Retina (tissue), 1 donor: ENCODE results near the gene DVL1.
A peak's percentile ranks its signal among the peaks of the same experiment; 100 is the strongest.

ENCODE experiments used
- DNase-seq: peaks from one replicate; pipeline ENCODE4 v3.0.0-alpha.2; 2016

Gene DVL1

DNA sequence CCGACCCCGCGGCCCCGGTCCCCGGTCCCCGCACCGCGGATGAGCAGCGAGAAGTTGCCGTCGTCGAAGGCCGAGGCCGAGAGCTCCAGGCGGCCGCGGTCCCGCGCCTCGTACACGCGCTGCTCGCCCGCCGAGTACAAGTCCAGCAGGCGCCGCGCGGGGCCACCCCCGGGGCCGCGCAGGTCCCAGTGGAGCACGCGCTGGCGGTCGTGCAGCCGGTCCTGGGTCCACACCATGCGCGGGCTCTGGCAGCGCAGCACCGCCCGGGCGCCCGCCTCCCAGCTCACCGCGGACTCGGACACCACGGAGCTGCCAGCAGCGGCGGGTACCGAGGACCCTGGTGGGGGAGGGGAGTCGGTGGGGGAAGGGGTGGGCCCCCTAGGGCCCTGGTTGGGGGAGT lies 6.2 kb upstream of the DVL1 start:
- DNase-seq, result peak; percentile 55

GRCh38 chr1:1354271-1355247 lies 5.3 kb upstream of the DVL1 start:
- DNase-seq, result no peak

- no peak for DNase-seq
Observed at GRCh38 chr1:1353389-1354151, 4.4 kb upstream of the DVL1 start.

GRCh38 chr1:1352786-1353388 lies 3.7 kb upstream of the DVL1 start:
- DNase-seq, result no peak

DNA sequence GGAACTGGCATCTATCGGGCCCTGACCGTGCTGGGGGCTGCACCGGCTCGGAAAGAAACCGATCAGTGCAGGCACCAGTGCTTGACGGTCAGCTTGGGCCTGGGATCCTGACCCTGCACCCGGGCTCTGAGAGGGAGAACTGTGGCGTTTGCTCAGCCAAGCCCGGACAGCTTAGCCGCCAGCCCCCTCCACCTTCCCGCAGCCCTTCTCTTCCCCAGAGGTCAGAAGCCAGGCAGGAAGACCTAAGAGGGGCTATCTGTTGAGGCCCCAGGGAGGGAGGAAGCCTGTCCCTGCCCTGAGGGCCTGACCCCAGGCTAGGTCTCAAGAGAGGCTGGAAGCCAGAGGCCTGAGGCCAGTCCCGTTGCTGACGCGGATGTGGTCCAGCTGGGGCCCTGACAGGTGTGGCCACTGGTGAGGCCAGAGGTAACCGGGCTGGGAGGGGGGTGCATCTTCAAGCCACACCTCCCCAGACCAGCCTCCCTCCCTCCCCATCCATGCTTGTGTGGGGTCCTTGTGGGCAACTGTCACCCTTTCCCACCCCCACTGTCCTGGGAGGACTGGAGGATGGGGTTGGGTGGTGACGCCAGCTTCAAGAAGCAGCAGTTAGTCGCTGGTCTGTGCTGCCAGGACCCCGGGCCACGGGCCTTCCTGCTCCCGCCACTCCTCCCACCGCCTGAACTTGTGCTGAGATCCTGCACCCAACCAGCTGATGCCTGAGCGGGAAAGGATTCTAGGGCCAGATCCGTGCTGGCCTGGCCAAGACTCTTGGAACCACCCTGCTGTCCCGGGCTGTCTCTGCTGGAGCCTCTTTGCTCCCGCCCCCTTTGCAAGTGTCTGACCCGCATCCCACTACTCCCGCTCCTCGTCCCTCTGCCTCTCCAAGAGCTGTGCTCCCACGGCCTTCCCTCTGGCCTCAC lies 2.6 kb upstream of the DVL1 start:
- DNase-seq, result peak; percentile 51

DNA sequence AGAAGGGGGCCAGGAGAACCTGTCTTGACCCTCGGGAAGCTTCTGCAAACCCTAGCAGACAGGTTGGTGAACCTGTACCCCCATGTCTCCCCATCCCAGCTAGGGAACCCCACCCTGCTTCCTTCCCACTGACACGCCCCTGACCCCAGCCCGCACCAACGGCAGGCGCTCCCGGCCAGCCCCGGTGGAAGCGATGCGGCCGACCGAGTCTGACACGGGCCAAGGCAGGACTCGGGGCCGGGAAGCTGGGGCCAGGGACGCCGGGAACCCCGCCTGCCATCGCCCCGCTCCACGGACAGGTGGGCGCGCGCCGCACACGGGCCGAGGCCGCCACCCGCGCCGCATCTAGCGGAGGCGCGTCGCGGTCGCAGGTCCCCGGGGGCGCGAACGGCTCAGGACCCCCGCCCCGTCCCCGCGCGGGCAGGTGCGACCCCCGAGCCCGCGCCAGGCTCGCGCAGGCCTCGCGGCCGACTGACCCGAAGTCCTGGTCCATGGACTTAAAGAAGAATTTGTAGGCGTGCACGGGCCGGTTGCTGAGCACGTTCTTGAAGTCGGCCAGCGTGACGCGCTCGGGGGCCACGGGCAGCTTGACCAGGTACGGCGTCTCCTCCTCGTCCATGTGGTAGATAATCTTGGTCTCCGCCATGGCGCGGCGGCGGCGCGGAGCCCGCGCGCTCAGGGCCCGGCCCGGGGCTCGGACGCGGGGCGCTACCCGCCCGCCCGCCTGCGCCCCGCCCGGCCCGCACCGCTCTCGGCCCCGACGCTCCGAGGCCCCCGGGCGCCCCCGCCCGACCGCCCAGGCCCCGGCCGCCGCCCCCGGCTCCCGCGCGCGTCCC lies 580 bp downstream of the DVL1 start:
- peak; percentile 48 for DNase-seq

DNA sequence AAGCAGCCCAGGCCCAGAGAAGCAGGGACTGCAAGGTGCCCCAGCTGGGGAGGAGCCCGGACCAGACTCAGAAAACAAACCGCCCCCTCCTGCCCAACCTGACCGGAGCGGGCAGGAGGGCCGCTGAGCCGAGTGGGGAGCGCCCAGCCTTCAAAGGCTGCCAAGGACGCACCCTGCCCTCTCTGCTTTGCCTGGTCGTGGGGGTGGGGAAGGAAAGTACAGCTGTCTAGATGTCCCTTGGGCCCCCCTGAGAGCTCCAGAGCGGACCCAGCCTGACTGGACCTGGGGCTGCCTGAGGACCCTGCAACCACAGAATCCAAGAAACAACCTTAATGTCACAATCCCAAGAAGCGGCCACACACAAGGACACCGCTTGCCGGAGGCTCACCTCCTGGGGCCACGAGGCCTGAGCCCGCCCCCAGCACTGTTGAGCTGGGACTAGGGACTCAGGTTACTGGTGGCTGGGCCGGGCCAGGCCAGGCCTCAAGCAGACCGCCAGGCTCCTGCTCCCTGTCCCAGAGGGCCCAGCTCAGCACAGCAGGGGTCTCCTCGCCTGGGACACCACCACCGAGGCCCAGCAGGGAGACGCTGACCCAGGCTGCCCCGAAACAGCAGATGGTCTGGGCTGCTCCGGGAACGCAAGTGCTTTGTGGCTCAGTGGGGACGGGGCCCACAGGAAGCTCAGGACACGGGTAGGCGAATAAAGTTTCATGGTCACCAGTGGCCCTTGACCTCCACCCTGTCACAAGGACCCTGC lies 1.4 kb downstream of the DVL1 start:
- DNase-seq, result peak; percentile 50

- no peak for DNase-seq
Observed at GRCh38 chr1:1347026-1347595, 2.1 kb downstream of the DVL1 start.

GRCh38 chr1:1346501-1346890 lies 2.7 kb downstream of the DVL1 start:
- no peak for DNase-seq

DNA sequence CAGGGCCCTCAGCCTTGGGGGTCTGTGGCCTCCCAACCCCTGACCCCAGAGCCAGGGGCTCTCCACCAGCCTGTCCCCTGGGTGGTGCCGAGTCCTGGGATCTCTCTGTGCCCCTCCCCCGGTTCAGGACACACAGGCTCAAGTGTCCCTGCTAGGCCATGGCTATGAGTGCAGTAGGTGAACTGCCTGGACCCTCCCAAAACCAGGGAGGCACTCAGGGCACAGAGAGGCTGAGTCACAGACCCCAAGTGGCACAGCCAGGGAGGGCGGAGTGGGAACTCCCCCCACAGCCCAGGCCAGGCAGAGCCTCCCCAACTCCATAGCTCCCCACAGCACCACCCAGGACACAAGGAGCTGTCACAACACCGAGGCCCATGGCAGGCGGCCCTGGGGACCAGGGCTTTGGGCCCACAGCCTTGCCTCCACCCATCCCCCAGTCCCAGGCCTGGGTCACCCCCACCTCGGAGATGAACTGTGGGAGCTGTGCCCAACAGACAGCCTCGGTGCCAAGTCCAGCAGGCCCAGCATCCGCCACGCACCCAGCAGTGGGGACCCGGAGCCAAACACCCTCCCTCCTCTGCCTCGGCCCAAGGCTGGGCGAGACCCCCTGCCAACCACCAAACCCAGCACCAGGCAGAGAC lies 3.2 kb downstream of the DVL1 start:
- DNase-seq, result no peak

- DNase-seq, result no peak
Observed at GRCh38 chr1:1345384-1345783, 3.8 kb downstream of the DVL1 start.

GRCh38 chr1:1344655-1345361 lies 4.4 kb downstream of the DVL1 start:
- DNase-seq, result no peak

DNA sequence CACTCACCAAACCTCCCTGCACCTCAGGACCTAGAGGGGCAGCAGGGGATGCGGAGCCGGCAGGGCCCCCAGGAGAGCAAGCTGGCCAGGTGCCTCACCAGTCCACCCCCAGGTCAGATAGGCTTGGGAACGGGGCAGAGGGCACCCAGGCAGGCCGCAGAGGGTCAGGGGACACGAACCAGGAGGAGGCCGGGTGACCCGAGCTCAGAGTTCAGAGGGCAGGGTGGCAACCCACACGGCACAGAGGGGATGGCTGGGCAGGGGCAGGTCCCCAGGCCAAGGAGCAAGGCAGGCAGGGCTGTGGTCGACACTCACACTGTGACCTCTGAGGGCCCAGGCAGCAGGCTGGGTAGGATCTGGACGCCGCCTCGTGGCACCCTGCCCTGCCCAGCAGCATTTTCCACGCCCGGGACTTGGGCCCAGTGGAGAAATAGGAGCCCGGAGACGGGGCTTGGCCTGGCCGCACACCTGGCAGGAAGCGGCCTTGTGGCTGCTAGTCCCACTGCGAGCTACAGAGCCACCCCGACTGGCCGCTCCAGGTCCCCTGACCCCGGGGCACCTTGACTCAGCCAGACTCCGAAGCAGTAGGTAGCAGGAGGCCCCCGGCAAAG lies 5.3 kb downstream of the DVL1 start:
- no peak for DNase-seq

DNA sequence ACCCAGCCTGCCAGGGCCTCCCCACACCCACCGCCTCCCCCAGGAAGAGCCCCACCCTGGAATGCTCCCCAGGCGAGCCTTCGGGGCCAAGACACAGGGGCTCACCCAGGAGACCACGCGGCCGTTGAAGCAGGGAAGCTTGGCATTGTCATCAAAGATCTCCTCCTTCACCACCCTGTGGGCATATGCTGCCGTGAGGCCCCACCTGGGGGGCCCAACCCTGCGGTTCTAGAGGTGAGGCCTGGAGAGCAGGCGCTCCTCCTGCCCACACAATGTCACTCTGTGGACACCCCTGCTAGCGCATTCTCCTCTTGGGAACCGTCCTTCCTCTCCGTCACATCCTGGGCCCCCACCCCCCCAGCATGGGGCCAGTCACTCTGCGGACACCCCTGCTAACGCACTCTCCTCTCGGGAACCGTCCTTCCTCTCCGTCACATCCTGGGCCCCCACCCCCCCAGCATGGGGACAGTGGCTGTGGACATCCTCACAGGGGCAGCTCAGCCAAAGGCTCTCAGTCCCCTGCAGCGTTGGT lies 6.6 kb downstream of the DVL1 start:
- no peak for DNase-seq

DNA sequence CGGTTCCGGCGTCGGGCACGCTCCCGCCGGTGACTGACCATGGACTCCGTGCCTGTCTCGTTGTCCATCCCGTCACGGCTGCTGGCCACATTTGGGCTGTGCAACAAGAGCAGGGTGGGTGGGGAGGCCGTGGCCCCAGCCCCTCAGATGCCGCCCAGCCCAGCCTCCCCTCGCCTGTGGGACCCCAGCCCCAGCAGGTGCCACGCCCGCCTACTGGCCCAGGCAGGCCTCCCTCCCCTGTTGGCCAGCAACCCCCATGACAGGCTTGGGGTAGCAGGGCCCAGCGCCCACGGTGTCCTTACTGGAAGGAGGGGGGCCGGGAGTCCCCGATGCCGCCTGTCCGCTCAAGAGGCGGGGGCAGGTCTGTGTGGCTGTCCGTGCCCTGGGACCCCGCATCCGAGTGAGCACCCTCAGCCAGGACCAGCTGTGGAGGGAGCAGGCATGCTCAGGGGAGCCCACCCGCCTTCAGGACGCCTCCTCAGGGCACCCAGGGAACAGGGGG lies 7.1 kb downstream of the DVL1 start:
- no peak for DNase-seq

GRCh38 chr1:1341549-1342021 lies 7.6 kb downstream of the DVL1 start:
- no peak for DNase-seq

- DNase-seq, result no peak
Observed at GRCh38 chr1:1340791-1341548, 8.2 kb downstream of the DVL1 start.
